GM12873 (cell line): Measurements from ENCODE around the gene AKTIP.

Source experiments
- TF ChIP-seq, protein P1 (sequence below): IDR thresholded peaks from 2 replicates; pipeline ENCODE4 v1.5.1; 2012; ENCODE audit warnings: low read depth, mild to moderate bottlenecking, moderate library complexity, low read length, control low read depth; ENCODE audit not compliant: insufficient read depth; ENCODE audit errors: missing control alignments

Gene AKTIP

DNA sequence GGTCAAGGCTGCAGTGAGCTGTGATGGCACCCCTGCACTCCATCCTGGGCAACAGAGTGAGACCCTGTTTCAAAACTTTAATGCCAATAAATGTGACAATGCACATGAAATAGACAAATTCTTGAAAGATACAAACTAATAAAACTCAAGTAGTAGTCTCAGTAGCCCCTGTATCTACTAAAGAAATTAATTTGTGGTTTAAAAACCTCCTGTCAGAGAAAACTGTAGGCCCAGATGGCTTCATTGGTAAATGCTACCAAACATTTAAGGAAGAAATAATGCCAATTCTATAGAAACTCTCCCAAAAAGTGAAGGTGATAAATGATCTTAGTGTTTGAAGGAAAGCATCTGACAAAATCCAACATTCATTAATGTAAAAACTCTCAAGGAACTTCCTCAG, 16.8 kb downstream of the AKTIP start:
- TF ChIP-seq, protein P1, sequence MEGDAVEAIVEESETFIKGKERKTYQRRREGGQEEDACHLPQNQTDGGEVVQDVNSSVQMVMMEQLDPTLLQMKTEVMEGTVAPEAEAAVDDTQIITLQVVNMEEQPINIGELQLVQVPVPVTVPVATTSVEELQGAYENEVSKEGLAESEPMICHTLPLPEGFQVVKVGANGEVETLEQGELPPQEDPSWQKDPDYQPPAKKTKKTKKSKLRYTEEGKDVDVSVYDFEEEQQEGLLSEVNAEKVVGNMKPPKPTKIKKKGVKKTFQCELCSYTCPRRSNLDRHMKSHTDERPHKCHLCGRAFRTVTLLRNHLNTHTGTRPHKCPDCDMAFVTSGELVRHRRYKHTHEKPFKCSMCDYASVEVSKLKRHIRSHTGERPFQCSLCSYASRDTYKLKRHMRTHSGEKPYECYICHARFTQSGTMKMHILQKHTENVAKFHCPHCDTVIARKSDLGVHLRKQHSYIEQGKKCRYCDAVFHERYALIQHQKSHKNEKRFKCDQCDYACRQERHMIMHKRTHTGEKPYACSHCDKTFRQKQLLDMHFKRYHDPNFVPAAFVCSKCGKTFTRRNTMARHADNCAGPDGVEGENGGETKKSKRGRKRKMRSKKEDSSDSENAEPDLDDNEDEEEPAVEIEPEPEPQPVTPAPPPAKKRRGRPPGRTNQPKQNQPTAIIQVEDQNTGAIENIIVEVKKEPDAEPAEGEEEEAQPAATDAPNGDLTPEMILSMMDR: no peak

DNA sequence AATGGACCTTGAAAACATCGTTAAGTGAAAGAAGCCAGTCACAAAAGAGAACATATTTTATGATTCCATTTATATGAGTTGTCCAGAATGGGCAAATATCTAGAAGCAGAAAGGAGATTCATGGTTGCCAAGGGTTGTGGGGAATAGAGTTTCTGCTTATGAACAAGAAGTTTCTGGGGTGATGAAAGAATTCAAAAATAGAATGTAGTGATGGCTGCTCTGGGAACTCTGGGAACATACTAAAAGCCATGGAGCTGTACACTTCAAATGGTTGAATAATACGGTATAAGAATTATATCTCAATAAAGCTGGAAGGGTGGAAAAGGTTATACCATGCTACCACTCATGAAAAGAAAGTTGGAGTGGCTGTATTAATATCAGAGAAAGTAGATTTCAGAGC, 18.5 kb downstream of the AKTIP start:
- TF ChIP-seq, protein P1: no peak

DNA sequence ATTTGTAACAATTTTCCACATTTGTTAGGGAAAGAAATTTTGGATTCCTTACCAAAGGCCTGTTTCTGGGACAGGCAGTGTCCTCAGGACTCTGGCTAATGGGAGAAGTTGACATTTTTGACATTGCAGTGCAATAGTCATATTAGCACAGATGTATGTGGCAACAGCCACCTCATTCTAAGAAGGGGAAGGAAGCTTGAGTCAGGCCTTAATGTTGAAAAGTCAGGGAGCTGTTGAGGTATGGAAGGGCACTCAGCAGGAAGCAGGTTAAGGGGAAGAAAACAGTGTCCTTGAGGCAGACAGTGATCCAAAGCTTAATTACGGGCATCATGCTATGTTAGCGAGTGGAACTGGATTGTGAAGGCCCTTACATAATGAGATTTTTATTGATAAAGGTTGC, 20.9 kb downstream of the AKTIP start:
- TF ChIP-seq, protein P1: no peak

DNA sequence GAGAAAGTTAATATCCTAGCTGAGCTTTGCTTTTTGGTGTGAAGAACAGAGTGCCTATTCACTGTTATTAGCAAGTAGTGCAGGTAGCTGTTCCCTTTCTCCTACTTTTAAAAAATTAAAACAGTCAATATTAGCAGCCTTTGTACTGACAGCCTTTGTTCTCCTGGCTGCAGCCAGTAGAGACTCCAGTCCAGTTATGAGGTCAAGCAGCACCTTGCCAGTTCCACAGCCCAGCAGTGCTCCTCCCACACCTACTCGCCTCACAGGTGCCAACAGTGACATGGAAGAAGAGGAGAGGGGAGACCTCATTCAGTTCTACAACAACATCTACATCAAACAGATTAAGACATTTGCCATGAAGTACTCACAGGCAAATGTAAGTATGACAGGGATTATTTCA, 22.6 kb downstream of the AKTIP start:
- TF ChIP-seq, protein P1: no peak

DNA sequence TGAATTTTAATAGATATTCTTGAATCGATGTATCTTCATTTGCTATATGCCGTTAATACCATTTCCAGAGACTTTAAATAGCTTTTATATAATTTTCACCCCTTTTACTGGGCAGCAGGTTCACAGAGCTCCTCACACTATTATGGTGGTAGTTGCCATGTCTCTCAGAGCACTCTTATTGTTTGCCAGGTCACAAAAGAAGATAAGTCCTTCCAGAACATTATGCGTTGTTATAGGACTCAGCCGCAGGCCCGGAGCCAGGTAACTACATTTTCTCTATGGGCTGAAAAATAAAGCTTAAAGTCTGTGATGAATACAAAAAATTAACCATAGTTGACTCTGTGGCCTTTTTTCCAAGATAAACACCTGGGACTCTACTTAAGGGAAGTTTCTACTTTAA, 24.0 kb downstream of the AKTIP start:
- TF ChIP-seq, protein P1: no peak

DNA sequence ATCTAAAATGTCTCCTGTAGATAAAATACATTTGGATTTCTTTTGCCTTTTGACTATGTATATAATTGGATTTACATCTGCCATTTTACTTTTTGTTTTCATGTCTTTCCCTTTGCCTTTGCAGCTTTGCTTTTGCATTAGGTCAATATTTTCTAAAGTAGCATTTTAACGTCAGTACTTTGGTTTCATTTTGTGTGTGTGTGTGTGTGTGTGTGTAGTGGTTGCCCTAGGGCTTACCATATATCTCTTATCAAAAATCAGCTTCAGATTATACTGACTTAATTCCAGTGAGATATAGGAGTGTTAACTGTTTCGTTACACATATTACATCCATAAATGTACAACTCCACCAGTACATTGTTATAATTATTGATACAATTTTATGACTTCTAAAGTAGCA, 26.1 kb downstream of the AKTIP start:
- TF ChIP-seq, protein P1: no peak

DNA sequence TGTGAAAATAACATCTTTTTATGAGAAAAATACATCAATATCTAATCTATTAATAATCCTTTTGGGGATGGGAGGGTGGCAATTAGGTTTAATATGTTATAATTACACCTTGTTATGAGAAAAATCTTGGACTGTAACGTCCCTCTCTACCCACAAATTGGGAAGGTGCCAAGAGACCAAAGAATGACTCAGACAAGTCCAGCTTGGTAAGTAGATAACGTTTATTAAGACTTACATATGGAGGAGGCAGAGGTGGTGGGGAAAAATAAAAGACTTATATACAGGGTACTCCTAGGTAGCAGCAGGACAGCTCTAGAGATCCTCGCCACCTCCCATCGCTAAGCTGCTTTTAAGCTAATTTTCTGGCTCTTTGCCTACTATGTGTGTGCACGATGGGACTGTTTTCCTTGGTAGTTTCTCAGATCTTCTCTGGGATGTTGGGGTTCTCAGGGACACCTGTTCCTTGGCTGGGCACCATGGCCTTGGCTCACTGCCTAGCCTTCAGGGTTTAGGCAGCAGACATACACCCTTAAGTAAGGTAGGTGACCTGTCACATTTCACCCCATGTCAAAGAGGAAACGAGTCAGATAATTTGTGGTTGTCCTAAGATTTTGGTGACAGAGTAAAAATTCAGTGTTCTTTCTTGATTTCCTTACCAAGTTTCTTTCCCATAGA, 37.3 kb downstream of the AKTIP start:
- TF ChIP-seq, protein P1: no peak
